H1 (cell line): Measurements from ENCODE around the gene NOL4L. TPM values are rescaled to one million over a fixed set of nuclear protein-coding genes. Genes with fewer than 3 reads are reported as not detected.

Experiments used
- ATF3 ChIP-seq: IDR thresholded peaks from 2 replicates; pipeline ENCODE4 v1.6.1; 2011; ENCODE audit warnings: low read depth, mild to moderate bottlenecking, low read length; ENCODE audit not compliant: insufficient read depth
- CEBPB ChIP-seq: IDR thresholded peaks from 2 replicates; pipeline ENCODE4 v1.6.1; 2012; ENCODE audit warnings: low read depth, low read length
- CTBP2 ChIP-seq: IDR thresholded peaks from 2 replicates; pipeline ENCODE4 v1.7.0; 2011; ENCODE audit warnings: borderline replicate concordance, mild to moderate bottlenecking, moderate library complexity, mixed read lengths, low read length; ENCODE audit not compliant: insufficient read depth, insufficient read length
- NANOG ChIP-seq: IDR thresholded peaks from 2 replicates; pipeline ENCODE4 v1.6.1; 2011; ENCODE audit warnings: low read length, low read depth, mild to moderate bottlenecking, inconsistent platforms; ENCODE audit not compliant: insufficient read depth, poor library complexity, severe bottlenecking
- NRF1 ChIP-seq: IDR thresholded peaks from 2 replicates; pipeline ENCODE4 v1.6.1; 2011; ENCODE audit warnings: mild to moderate bottlenecking, low read depth, low read length, improper control_type of control experiment
- POLR2AphosphoS5 ChIP-seq: IDR thresholded peaks from 2 replicates; pipeline ENCODE4 v1.6.1; 2011; ENCODE audit warnings: low read depth, low read length
- POU5F1 ChIP-seq: IDR thresholded peaks from 2 replicates; pipeline ENCODE4 v1.6.1; 2011; ENCODE audit warnings: low read depth, mild to moderate bottlenecking, low read length, moderate library complexity
- TBP ChIP-seq: IDR thresholded peaks from 2 replicates; pipeline ENCODE4 v1.6.1; 2011; ENCODE audit warnings: low read depth, low read length, improper control_type of control experiment
- polyA plus RNA-seq, 7 experiments: library from polyadenylated mRNA; depleted of rRNA in 3 of 7; stranded (reverse) in 5 of 7; unstranded in 2 of 7; fragments of >200 nt in 5 of 7; fragments of 200-250 nt in 2 of 7; gene quantifications; 1 replicate in 5 of 7; 2 replicates in 1 of 7; 4 replicates in 1 of 7; pipeline versions ENCODE4 v1.2.1 to v1.2.3, GENCODE V29; 2011 to 2013; ENCODE audit warnings: missing spikeins in 2 of 7, mixed read lengths in 2 of 7
- total RNA-seq: library from RNA; stranded (reverse); fragmentation: NEBNext Ultra II Directional; extraction: Animal tissue kit (Norgen Biotek cat#: 25700); gene quantifications from 2 replicates; pipeline ENCODE4 v1.2.1, GENCODE V29; 2021
- TF ChIP-seq, protein P1 (sequence below): fragments of 300-600 bp; sonication (generic); IDR thresholded peaks from 2 replicates; pipeline ENCODE4 v1.7.1; 2012; ENCODE audit warnings: low read length, moderate library complexity, mild to moderate bottlenecking, inconsistent platforms; ENCODE audit not compliant: insufficient replicate concordance

Gene NOL4L
- total and polyA plus RNA-seq, 2 of the 8 experiments (the other 6 are each of a cell fraction or from before 2014, with no cell fraction given) = 15.3 to 23.7 TPM

DNA sequence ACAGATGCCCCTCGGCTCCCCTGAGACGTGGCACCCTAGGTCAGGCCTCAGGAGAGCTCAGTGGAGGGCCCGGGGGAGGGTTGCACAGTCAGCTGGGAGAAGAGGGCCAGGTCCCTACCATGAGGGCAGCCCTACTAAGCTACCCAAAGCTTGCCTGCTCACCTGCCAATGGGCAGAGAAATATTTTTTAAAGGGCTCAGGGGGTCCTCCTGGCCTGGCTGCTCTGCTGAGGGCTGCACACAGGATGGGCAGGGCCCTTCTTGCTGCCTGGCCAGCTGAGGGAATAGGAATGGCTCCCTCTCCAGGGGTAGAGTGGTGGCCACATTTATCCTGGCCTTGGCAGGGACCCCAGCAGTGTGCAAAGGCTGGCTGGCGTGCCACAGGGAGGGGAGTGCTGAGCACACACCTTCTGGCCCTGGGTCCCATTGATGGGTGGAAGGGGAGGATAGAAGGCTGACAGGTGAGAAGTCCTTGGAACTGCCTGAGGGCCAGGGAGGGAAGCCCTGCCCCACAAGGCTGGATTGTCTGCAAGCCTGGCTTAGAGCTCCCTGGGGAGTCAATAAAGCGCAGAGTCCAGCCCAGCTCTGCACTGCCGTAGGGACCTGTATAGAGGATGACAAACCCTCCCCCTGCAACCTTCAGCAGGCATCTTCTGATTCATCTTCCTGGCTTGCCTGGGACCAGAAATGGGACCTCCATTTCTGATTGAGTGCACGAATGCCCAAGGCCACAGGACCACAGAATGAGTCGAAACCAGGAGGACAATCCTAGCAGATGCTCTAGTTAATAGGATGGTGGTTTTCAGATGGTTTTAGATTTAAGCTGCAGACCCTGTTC, 62.1 kb downstream of the NOL4L start (continued):
- TF ChIP-seq TBP (no peak), POLR2AphosphoS5 (no peak), ATF3 (no peak), CEBPB (no peak), NRF1 (no peak), NANOG (no peak), POU5F1 (no peak), CTBP2 (no peak)
- TF ChIP-seq, protein P1, sequence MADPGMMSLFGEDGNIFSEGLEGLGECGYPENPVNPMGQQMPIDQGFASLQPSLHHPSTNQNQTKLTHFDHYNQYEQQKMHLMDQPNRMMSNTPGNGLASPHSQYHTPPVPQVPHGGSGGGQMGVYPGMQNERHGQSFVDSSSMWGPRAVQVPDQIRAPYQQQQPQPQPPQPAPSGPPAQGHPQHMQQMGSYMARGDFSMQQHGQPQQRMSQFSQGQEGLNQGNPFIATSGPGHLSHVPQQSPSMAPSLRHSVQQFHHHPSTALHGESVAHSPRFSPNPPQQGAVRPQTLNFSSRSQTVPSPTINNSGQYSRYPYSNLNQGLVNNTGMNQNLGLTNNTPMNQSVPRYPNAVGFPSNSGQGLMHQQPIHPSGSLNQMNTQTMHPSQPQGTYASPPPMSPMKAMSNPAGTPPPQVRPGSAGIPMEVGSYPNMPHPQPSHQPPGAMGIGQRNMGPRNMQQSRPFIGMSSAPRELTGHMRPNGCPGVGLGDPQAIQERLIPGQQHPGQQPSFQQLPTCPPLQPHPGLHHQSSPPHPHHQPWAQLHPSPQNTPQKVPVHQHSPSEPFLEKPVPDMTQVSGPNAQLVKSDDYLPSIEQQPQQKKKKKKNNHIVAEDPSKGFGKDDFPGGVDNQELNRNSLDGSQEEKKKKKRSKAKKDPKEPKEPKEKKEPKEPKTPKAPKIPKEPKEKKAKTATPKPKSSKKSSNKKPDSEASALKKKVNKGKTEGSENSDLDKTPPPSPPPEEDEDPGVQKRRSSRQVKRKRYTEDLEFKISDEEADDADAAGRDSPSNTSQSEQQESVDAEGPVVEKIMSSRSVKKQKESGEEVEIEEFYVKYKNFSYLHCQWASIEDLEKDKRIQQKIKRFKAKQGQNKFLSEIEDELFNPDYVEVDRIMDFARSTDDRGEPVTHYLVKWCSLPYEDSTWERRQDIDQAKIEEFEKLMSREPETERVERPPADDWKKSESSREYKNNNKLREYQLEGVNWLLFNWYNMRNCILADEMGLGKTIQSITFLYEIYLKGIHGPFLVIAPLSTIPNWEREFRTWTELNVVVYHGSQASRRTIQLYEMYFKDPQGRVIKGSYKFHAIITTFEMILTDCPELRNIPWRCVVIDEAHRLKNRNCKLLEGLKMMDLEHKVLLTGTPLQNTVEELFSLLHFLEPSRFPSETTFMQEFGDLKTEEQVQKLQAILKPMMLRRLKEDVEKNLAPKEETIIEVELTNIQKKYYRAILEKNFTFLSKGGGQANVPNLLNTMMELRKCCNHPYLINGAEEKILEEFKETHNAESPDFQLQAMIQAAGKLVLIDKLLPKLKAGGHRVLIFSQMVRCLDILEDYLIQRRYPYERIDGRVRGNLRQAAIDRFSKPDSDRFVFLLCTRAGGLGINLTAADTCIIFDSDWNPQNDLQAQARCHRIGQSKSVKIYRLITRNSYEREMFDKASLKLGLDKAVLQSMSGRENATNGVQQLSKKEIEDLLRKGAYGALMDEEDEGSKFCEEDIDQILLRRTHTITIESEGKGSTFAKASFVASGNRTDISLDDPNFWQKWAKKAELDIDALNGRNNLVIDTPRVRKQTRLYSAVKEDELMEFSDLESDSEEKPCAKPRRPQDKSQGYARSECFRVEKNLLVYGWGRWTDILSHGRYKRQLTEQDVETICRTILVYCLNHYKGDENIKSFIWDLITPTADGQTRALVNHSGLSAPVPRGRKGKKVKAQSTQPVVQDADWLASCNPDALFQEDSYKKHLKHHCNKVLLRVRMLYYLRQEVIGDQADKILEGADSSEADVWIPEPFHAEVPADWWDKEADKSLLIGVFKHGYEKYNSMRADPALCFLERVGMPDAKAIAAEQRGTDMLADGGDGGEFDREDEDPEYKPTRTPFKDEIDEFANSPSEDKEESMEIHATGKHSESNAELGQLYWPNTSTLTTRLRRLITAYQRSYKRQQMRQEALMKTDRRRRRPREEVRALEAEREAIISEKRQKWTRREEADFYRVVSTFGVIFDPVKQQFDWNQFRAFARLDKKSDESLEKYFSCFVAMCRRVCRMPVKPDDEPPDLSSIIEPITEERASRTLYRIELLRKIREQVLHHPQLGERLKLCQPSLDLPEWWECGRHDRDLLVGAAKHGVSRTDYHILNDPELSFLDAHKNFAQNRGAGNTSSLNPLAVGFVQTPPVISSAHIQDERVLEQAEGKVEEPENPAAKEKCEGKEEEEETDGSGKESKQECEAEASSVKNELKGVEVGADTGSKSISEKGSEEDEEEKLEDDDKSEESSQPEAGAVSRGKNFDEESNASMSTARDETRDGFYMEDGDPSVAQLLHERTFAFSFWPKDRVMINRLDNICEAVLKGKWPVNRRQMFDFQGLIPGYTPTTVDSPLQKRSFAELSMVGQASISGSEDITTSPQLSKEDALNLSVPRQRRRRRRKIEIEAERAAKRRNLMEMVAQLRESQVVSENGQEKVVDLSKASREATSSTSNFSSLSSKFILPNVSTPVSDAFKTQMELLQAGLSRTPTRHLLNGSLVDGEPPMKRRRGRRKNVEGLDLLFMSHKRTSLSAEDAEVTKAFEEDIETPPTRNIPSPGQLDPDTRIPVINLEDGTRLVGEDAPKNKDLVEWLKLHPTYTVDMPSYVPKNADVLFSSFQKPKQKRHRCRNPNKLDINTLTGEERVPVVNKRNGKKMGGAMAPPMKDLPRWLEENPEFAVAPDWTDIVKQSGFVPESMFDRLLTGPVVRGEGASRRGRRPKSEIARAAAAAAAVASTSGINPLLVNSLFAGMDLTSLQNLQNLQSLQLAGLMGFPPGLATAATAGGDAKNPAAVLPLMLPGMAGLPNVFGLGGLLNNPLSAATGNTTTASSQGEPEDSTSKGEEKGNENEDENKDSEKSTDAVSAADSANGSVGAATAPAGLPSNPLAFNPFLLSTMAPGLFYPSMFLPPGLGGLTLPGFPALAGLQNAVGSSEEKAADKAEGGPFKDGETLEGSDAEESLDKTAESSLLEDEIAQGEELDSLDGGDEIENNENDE = no peak
